HEK293 (cell line): ENCODE data around the gene LRP5.

ENCODE experiments used
- CTCF ChIA-PET: fragments of 350-600 bp; formaldehyde crosslinking; extraction: SDS; loops from one replicate; lab custom pipeline; 2021; ENCODE audit warnings: antibody characterized with exemption; lab: Yijun Ruan, JAX
- POLR2A ChIA-PET: fragments of 300-600 bp; formaldehyde crosslinking; extraction: SDS; loops from one replicate; lab custom pipeline; 2020; ENCODE audit warnings: antibody characterized with exemption, inconsistent platforms; lab: Yijun Ruan, JAX
- H3K27ac ChIP-seq: fragments of 200-500 bp; sonication (Bioruptor generic); 2 replicates; pipeline ENCODE4 v1.5.1; 2014; ENCODE audit warnings: low read depth, low read length, control low read depth, inconsistent platforms; ENCODE audit errors: extremely low read depth
- H3K36me3 ChIP-seq, 2 experiments: fragments of 200-500 bp in 1 of 2; sonication (Bioruptor generic) in 1 of 2; 1 replicate in 1 of 2; 2 replicates in 1 of 2; pipeline ENCODE4 v1.5.1; 2014 to 2017; ENCODE audit warnings: inconsistent platforms in 2 of 2, low read length in 2 of 2; ENCODE audit not compliant: control insufficient read depth in 2 of 2, insufficient read depth in 1 of 2
- H3K4me1 ChIP-seq: fragments of 200-500 bp; sonication (Bioruptor generic); 2 replicates; pipeline ENCODE4 v1.5.1; 2014; ENCODE audit warnings: mild to moderate bottlenecking, low read length, inconsistent platforms; ENCODE audit not compliant: control insufficient read depth, insufficient read depth
- H3K4me3 ChIP-seq: 2 replicates; pipeline ENCODE4 v1.5.1; 2011; ENCODE audit warnings: low read depth, mild to moderate bottlenecking, control low read depth, low read length, moderate library complexity
- H3K9me3 ChIP-seq: fragments of 200-500 bp; sonication (Bioruptor generic); 2 replicates; pipeline ENCODE4 v1.5.1; 2014; ENCODE audit warnings: low read depth, low read length, inconsistent platforms; ENCODE audit not compliant: control insufficient read depth, insufficient read depth
- BCL11B ChIP-seq: fragments of 450-650 bp; formaldehyde crosslinking; IDR thresholded peaks from 2 replicates; pipeline ENCODE4 v1.5.1; 2016; ENCODE audit warnings: low read depth, missing biosample characterization, missing genetic modification characterization
- HOXC10 ChIP-seq: sonication (generic); formaldehyde crosslinking; IDR thresholded peaks from 2 replicates; pipeline ENCODE4 v1.8.1; 2023; ENCODE audit warnings: mild to moderate bottlenecking, missing genetic modification reagents
- HOXD13 ChIP-seq: sonication (generic); formaldehyde crosslinking; IDR thresholded peaks from 2 replicates; pipeline ENCODE4 v1.8.0; 2022; ENCODE audit warnings: missing genetic modification reagents, borderline replicate concordance
- PATZ1 ChIP-seq: fragments of 450-650 bp; formaldehyde crosslinking; IDR thresholded peaks from 2 replicates; pipeline ENCODE4 v1.5.1; 2016; ENCODE audit warnings: missing biosample characterization, missing genetic modification characterization
- PRDM1 ChIP-seq: fragments of 450-650 bp; formaldehyde crosslinking; IDR thresholded peaks from 2 replicates; pipeline ENCODE4; 2016; ENCODE audit warnings: missing biosample characterization, missing genetic modification characterization
- PRDM4 ChIP-seq: fragments of 450-650 bp; formaldehyde crosslinking; IDR thresholded peaks from 2 replicates; pipeline ENCODE4 v1.5.1; 2017; ENCODE audit warnings: missing biosample characterization, missing genetic modification characterization
- SP7 ChIP-seq: fragments of 450-650 bp; formaldehyde crosslinking; IDR thresholded peaks from 2 replicates; pipeline ENCODE4 v1.5.1; 2016; ENCODE audit warnings: missing biosample characterization, missing genetic modification characterization
- ZNF133 ChIP-seq: fragments of 450-650 bp; formaldehyde crosslinking; IDR thresholded peaks from 2 replicates; pipeline ENCODE4 v1.5.1; 2016; ENCODE audit warnings: missing biosample characterization, missing genetic modification characterization
- ZNF157 ChIP-seq: fragments of 450-650 bp; formaldehyde crosslinking; IDR thresholded peaks from 2 replicates; pipeline ENCODE4 v1.5.1; 2016; ENCODE audit warnings: missing biosample characterization, missing genetic modification characterization
- ZNF16 ChIP-seq: fragments of 450-650 bp; formaldehyde crosslinking; IDR thresholded peaks from 2 replicates; pipeline ENCODE4 v1.5.1; 2016; ENCODE audit warnings: low read depth, missing biosample characterization, missing genetic modification characterization
- ZNF169 ChIP-seq: fragments of 450-650 bp; formaldehyde crosslinking; IDR thresholded peaks from 2 replicates; pipeline ENCODE4 v1.5.1; 2016; ENCODE audit warnings: missing biosample characterization, missing genetic modification characterization
- ZNF174 ChIP-seq: fragments of 450-650 bp; formaldehyde crosslinking; IDR thresholded peaks from 2 replicates; pipeline ENCODE4 v1.5.0; 2017; ENCODE audit warnings: missing biosample characterization, mild to moderate bottlenecking, missing genetic modification characterization
- ZNF302 ChIP-seq: fragments of 450-650 bp; formaldehyde crosslinking; IDR thresholded peaks from 2 replicates; pipeline ENCODE4 v1.5.1; 2016; ENCODE audit warnings: missing biosample characterization, missing genetic modification characterization, low read depth
- ZNF324 ChIP-seq: fragments of 450-650 bp; formaldehyde crosslinking; IDR thresholded peaks from 2 replicates; pipeline ENCODE4 v1.5.1; 2016; ENCODE audit warnings: missing biosample characterization, missing genetic modification characterization
- ZNF37A ChIP-seq: fragments of 450-650 bp; IDR thresholded peaks from 2 replicates; pipeline ENCODE4 v1.5.1; 2018; ENCODE audit warnings: missing biosample characterization, missing genetic modification characterization
- ZNF501 ChIP-seq: fragments of 450-650 bp; formaldehyde crosslinking; IDR thresholded peaks from 2 replicates; pipeline ENCODE4 v1.5.1; 2016; ENCODE audit warnings: missing biosample characterization, missing genetic modification characterization
- ZNF529 ChIP-seq: fragments of 450-650 bp; formaldehyde crosslinking; IDR thresholded peaks from 2 replicates; pipeline ENCODE4 v1.5.1; 2017; ENCODE audit warnings: missing genetic modification characterization, missing biosample characterization; ENCODE audit not compliant: insufficient replicate concordance
- ZNF544 ChIP-seq: fragments of 450-650 bp; formaldehyde crosslinking; IDR thresholded peaks from 2 replicates; pipeline ENCODE4 v1.5.0; 2017; ENCODE audit warnings: missing biosample characterization, missing genetic modification characterization
- ZNF585B ChIP-seq: fragments of 450-650 bp; formaldehyde crosslinking; IDR thresholded peaks from 2 replicates; pipeline ENCODE4 v1.5.1; 2016; ENCODE audit warnings: missing biosample characterization, missing genetic modification characterization
- ZNF610 ChIP-seq: fragments of 450-650 bp; formaldehyde crosslinking; IDR thresholded peaks from 2 replicates; pipeline ENCODE4 v1.5.1; 2016; ENCODE audit warnings: missing biosample characterization, missing genetic modification characterization, borderline replicate concordance
- ZNF621 ChIP-seq: fragments of 450-650 bp; formaldehyde crosslinking; IDR thresholded peaks from 2 replicates; pipeline ENCODE4 v1.5.1; 2017; ENCODE audit warnings: missing biosample characterization, missing genetic modification characterization
- ZNF626 ChIP-seq: fragments of 450-650 bp; sonication (Bioruptor Pico); formaldehyde crosslinking; IDR thresholded peaks from 2 replicates; pipeline ENCODE4 v1.5.1; 2018; ENCODE audit warnings: missing biosample characterization, missing genetic modification characterization, inconsistent platforms
- ZNF707 ChIP-seq: fragments of 450-650 bp; formaldehyde crosslinking; IDR thresholded peaks from 2 replicates; pipeline ENCODE4 v1.5.1; 2016; ENCODE audit warnings: missing biosample characterization, missing genetic modification characterization
- ZNF785 ChIP-seq: fragments of 450-650 bp; formaldehyde crosslinking; IDR thresholded peaks from 2 replicates; pipeline ENCODE4 v1.5.1; 2016; ENCODE audit warnings: missing biosample characterization, missing genetic modification characterization
- ZXDB ChIP-seq: fragments of 450-650 bp; formaldehyde crosslinking; IDR thresholded peaks from 2 replicates; pipeline ENCODE4 v1.5.1; 2016; ENCODE audit warnings: missing biosample characterization, missing genetic modification characterization
- TF ChIP-seq, protein P1 (sequence below): fragments of 450-650 bp; formaldehyde crosslinking; IDR thresholded peaks from 2 replicates; pipeline ENCODE4 v1.5.1; 2016; ENCODE audit warnings: missing biosample characterization, missing genetic modification characterization
- TF ChIP-seq, protein P2 (sequence below): fragments of 450-650 bp; formaldehyde crosslinking; IDR thresholded peaks from 2 replicates; pipeline ENCODE4 v1.5.1; 2016; ENCODE audit warnings: missing biosample characterization, missing genetic modification characterization

LRP5 gene

DNA sequence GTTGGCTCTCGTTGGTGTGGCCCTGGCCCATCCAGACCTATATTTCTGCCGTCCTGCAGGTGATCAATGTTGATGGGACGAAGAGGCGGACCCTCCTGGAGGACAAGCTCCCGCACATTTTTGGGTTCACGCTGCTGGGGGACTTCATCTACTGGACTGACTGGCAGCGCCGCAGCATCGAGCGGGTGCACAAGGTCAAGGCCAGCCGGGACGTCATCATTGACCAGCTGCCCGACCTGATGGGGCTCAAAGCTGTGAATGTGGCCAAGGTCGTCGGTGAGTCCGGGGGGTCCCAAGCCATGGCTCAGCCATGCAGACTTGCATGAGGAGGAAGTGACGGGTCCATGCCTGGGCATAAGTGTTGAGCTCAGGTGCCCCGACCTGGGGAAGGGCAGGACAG is 91.0 kb downstream of the LRP5 start:
- CTCF ChIA-PET, result no interaction called here
- H3K27ac ChIP-seq, result no peak overlapping the region
- POLR2A ChIA-PET, result no interaction called here
- H3K4me1 ChIP-seq, result no peaks in the 10 kb centered on the region
- H3K9me3 ChIP-seq, result no peaks in the 10 kb centered on the region
- H3K4me3 ChIP-seq, result no peak overlapping the region
- TF ChIP-seq ZNF169 (tag by site-specific recombination) (no peak), BCL11B (tag by site-specific recombination) (no peak), ZNF585B (tag by site-specific recombination) (no peak), ZNF707 (tag by site-specific recombination) (no peak), ZNF501 (tag by site-specific recombination) (no peak), ZNF157 (tag by site-specific recombination) (no peak), PRDM4 (tag by site-specific recombination) (no peak), ZNF529 (tag by site-specific recombination) (no peak)
- TF ChIP-seq, protein P1, sequence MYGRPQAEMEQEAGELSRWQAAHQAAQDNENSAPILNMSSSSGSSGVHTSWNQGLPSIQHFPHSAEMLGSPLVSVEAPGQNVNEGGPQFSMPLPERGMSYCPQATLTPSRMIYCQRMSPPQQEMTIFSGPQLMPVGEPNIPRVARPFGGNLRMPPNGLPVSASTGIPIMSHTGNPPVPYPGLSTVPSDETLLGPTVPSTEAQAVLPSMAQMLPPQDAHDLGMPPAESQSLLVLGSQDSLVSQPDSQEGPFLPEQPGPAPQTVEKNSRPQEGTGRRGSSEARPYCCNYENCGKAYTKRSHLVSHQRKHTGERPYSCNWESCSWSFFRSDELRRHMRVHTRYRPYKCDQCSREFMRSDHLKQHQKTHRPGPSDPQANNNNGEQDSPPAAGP, result no peak
- TF ChIP-seq, all 188 proteins: peak for 0
- H3K36me3 ChIP-seq, result peaks cover under 1 to 46% of the 10 kb centered on the region in 2 experiments; a peak in 2 of 3 replicates

DNA sequence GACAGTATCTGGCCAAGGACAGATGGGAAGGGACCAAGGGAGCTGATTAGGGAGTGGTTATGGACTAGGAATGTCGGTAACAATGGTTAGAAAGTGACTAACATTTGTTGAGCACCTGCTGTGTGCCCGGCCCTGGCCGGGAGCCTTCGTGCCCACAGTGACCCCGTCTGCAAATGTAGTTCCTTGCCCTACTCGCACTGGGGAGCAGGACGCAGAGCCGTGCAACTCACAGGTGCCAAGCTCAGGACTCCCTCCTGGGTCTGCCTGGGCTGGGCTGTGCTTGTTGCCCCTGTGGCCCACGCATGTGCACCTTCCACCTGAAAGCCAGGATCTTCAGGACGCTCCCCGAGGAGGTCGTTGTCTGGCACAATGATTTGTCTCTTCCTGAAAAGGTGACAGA is 91.4 kb downstream of the LRP5 start:
- TF ChIP-seq ZNF37A (tag by site-specific recombination) (no peak), ZNF133 (tag by site-specific recombination) (no peak), HOXC10 (CRISPR knock-in tag) (no peak), ZXDB (tag by site-specific recombination) (no peak), ZNF544 (tag by site-specific recombination) (no peak), HOXD13 (CRISPR knock-in tag) (no peak), ZNF626 (tag by site-specific recombination) (no peak), PRDM1 (tag by site-specific recombination) (no peak), ZNF16 (no peak), ZNF174 (tag by site-specific recombination) (no peak), PATZ1 (tag by site-specific recombination) (no peak), ZNF302 (tag by site-specific recombination) (no peak), SP7 (tag by site-specific recombination) (no peak), ZNF610 (tag by site-specific recombination) (no peak), ZNF785 (no peak), ZNF324 (tag by site-specific recombination) (no peak), ZNF621 (tag by site-specific recombination) (no peak)
- TF ChIP-seq, protein P2, sequence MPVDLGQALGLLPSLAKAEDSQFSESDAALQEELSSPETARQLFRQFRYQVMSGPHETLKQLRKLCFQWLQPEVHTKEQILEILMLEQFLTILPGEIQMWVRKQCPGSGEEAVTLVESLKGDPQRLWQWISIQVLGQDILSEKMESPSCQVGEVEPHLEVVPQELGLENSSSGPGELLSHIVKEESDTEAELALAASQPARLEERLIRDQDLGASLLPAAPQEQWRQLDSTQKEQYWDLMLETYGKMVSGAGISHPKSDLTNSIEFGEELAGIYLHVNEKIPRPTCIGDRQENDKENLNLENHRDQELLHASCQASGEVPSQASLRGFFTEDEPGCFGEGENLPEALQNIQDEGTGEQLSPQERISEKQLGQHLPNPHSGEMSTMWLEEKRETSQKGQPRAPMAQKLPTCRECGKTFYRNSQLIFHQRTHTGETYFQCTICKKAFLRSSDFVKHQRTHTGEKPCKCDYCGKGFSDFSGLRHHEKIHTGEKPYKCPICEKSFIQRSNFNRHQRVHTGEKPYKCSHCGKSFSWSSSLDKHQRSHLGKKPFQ, result no peak
- TF ChIP-seq, all 188 proteins: peak for 0
- Histone ChIP-seq H3K4me1 (no peaks in the 10 kb centered on the region), H3K27ac (no peak overlapping the region), H3K9me3 (no peaks in the 10 kb centered on the region), H3K36me3 (peaks cover 4 to 50% of the 10 kb centered on the region in 2 experiments; a peak in 2 of 3 replicates), H3K4me3 (no peak overlapping the region)
- POLR2A ChIA-PET, result no interaction called here
- CTCF ChIA-PET, result no interaction called here
